H1 (cell line): Measurements from ENCODE around the gene FITM1. TPM values are rescaled to one million over a fixed set of nuclear protein-coding genes. Genes with fewer than 3 reads are reported as not detected.

Experiments
- CTCF ChIA-PET: fragments of 300-600 bp; sonication (Branson Sonifier 250); formaldehyde crosslinking; loops from one replicate; lab custom pipeline; 2021; ENCODE audit not compliant: partially characterized antibody; lab: Charles Lee
- POLR2A ChIA-PET: fragments of 300-600 bp; sonication (Branson Sonifier 250); formaldehyde crosslinking; loops from one replicate; lab custom pipeline; 2021; ENCODE audit warnings: inconsistent platforms; ENCODE audit not compliant: partially characterized antibody; lab: Charles Lee
- DNase-seq, 2 experiments: peaks; one replicate each; pipeline versions ENCODE4 v3.0.0 to v3.0.0-alpha.2; 2010 to 2022; ENCODE audit warnings: low spot score in 2 of 2, low read depth in 1 of 2, mixed read lengths in 1 of 2
- FAIRE-seq: peaks from 2 replicates; lab custom pipeline; 2011; peaks lifted over from hg19 to GRCh38; lab: Jason Lieb, UNC
- H2AFZ ChIP-seq: 2 replicates; pipeline ENCODE4 v1.8.1; 2012; ENCODE audit warnings: low read length, inconsistent platforms
- H2AK5ac ChIP-seq: 2 replicates; pipeline ENCODE4 v1.6.1; 2013; ENCODE audit warnings: low read depth, low read length
- H2BK120ac ChIP-seq: replicated peaks from 2 replicates; pipeline ENCODE3; 2013; ENCODE audit warnings: low read depth, low read length, inconsistent platforms
- H2BK12ac ChIP-seq: 2 replicates; pipeline ENCODE4 v1.6.1; 2013; ENCODE audit warnings: low read depth, low read length
- H2BK15ac ChIP-seq: 2 replicates; pipeline ENCODE4 v1.6.1; 2013; ENCODE audit warnings: low read length
- H2BK20ac ChIP-seq: 2 replicates; pipeline ENCODE4 v1.6.1; 2013; ENCODE audit warnings: low read length
- H2BK5ac ChIP-seq: 2 replicates; pipeline ENCODE4 v1.6.1; 2013; ENCODE audit warnings: low read depth, low read length
- H3K14ac ChIP-seq: 2 replicates; pipeline ENCODE4 v1.6.1; 2013; ENCODE audit warnings: inconsistent platforms; ENCODE audit not compliant: insufficient read length
- H3K18ac ChIP-seq: 2 replicates; pipeline ENCODE4 v1.6.1; 2013; ENCODE audit warnings: low read length; ENCODE audit errors: extremely low read depth
- H3K23ac ChIP-seq: 2 replicates; pipeline ENCODE4 v1.6.1; 2013; ENCODE audit warnings: inconsistent platforms; ENCODE audit not compliant: insufficient read length
- H3K23me2 ChIP-seq: 2 replicates; pipeline ENCODE4 v1.6.1; 2013; ENCODE audit warnings: low read depth, low read length
- H3K27ac ChIP-seq: 2 replicates; pipeline ENCODE4 v1.6.1; 2011; ENCODE audit warnings: low read depth, low read length, inconsistent platforms
- H3K27me3 ChIP-seq, 4 experiments: replicated peaks in 1 of 4; 1 replicate in 1 of 4; 2 replicates in 3 of 4; pipeline versions ENCODE4 v1.6.1 to v1.8.1; 2011 to 2013; ENCODE audit warnings: low read length in 3 of 4, mild to moderate bottlenecking in 3 of 4, inconsistent platforms in 2 of 4, mixed read lengths in 2 of 4, moderate library complexity in 1 of 4; ENCODE audit not compliant: control insufficient read depth in 3 of 4, insufficient read depth in 3 of 4; ENCODE audit errors: extremely low read depth in 1 of 4
- H3K36me3 ChIP-seq, 4 experiments: 2 replicates each; pipeline versions ENCODE4 v1.6.1 to v1.8.1; 2011 to 2013; ENCODE audit warnings: mild to moderate bottlenecking in 4 of 4, low read length in 3 of 4, moderate library complexity in 2 of 4, control low read depth in 1 of 4, inconsistent platforms in 1 of 4; ENCODE audit not compliant: insufficient read depth in 4 of 4, control insufficient read depth in 2 of 4
- H3K4ac ChIP-seq: replicated peaks from 2 replicates; pipeline ENCODE3; 2013; ENCODE audit warnings: low read length, low read depth, mixed read lengths, inconsistent platforms; ENCODE audit not compliant: insufficient read length
- H3K4me1 ChIP-seq, 4 experiments: replicated peaks in 1 of 4; 1 replicate in 1 of 4; 2 replicates in 3 of 4; pipeline versions ENCODE4 v1.6.1 to v1.8.1; 2011 to 2013; ENCODE audit warnings: low read length in 3 of 4, inconsistent platforms in 2 of 4, mixed read lengths in 1 of 4; ENCODE audit not compliant: insufficient read depth in 4 of 4, control insufficient read depth in 3 of 4
- H3K4me2 ChIP-seq, 2 experiments: 2 replicates each; pipeline versions ENCODE4 v1.6.1 to v1.8.1; 2011 to 2013; ENCODE audit warnings: low read depth in 2 of 2, low read length in 2 of 2, control low read depth in 1 of 2, inconsistent platforms in 1 of 2, mild to moderate bottlenecking in 1 of 2; ENCODE audit not compliant: insufficient read depth in 1 of 2
- H3K4me3 ChIP-seq, 4 experiments: fragments of 200-600, 300-600 bp in 1 of 4; sonication (generic), shearing (Covaris generic), sonication (Bioruptor Twin) in 1 of 4; 2 replicates each; pipeline versions ENCODE4 v1.5.1 to v1.8.1; 2011 to 2016; ENCODE audit warnings: low read length in 4 of 4, low read depth in 3 of 4, control low read depth in 2 of 4, inconsistent platforms in 2 of 4, mild to moderate bottlenecking in 2 of 4, mixed read lengths in 1 of 4, moderate library complexity in 1 of 4; ENCODE audit not compliant: insufficient read depth in 2 of 4; ENCODE audit errors: extremely low read depth in 1 of 4
- H3K56ac ChIP-seq: replicated peaks from 2 replicates; pipeline ENCODE3; 2013; ENCODE audit warnings: low read depth, mild to moderate bottlenecking, mixed read lengths, low read length, inconsistent platforms; ENCODE audit not compliant: insufficient read length
- H3K79me1 ChIP-seq: 2 replicates; pipeline ENCODE4 v1.6.1; 2013; ENCODE audit warnings: low read depth, low read length, control low read depth
- H3K79me2 ChIP-seq, 2 experiments: 2 replicates each; pipeline versions ENCODE4 v1.6.1 to v1.8.1; 2012 to 2013; ENCODE audit warnings: low read length in 2 of 2, mild to moderate bottlenecking in 2 of 2, inconsistent platforms in 1 of 2; ENCODE audit not compliant: insufficient read depth in 2 of 2, control insufficient read depth in 1 of 2
- H3K9ac ChIP-seq, 4 experiments: replicated peaks in 1 of 4; 1 replicate in 1 of 4; 2 replicates in 3 of 4; pipeline versions ENCODE4 v1.6.1 to v1.8.1; 2011 to 2013; ENCODE audit warnings: low read depth in 3 of 4, low read length in 3 of 4, control low read depth in 2 of 4, mild to moderate bottlenecking in 2 of 4, moderate library complexity in 2 of 4, inconsistent platforms in 1 of 4; ENCODE audit errors: extremely low read depth in 1 of 4
- H3K9me3 ChIP-seq, 2 experiments: 2 replicates each; pipeline versions ENCODE4 v1.6.1 to v1.8.1; 2012 to 2013; ENCODE audit warnings: mild to moderate bottlenecking in 2 of 2, moderate library complexity in 2 of 2, control low read depth in 1 of 2, inconsistent platforms in 1 of 2, low read depth in 1 of 2, low read length in 1 of 2, mixed read lengths in 1 of 2; ENCODE audit not compliant: insufficient read depth in 2 of 2
- H4K20me1 ChIP-seq, 2 experiments: replicated peaks in 1 of 2; 2 replicates each; pipeline versions ENCODE3 to v1.8.1; 2011 to 2013; ENCODE audit warnings: inconsistent platforms in 2 of 2, low read length in 2 of 2, mild to moderate bottlenecking in 1 of 2; ENCODE audit not compliant: insufficient read depth in 2 of 2, control insufficient read depth in 1 of 2
- H4K5ac ChIP-seq: 2 replicates; pipeline ENCODE4 v1.6.1; 2013; ENCODE audit warnings: low read length, low read depth, mixed read lengths, inconsistent platforms; ENCODE audit not compliant: insufficient read length
- H4K8ac ChIP-seq: 2 replicates; pipeline ENCODE4 v1.8.0; 2013; ENCODE audit warnings: mild to moderate bottlenecking, moderate library complexity, low read length, inconsistent platforms; ENCODE audit not compliant: insufficient read depth; ENCODE audit errors: extremely low read depth
- H4K91ac ChIP-seq: replicated peaks from 2 replicates; pipeline ENCODE3; 2013; ENCODE audit warnings: low read length, mixed read lengths, inconsistent platforms; ENCODE audit not compliant: insufficient read length
- E2F6 ChIP-seq: IDR thresholded peaks from 2 replicates; pipeline ENCODE4 v1.6.1; 2012; ENCODE audit warnings: inconsistent platforms
- WGBS, 2 experiments: shearing (Covaris generic) in 1 of 2; methylation state at CpG; one replicate each; pipeline versions ENCODE4 v1.1.6 to v1.1.7; 2013 to 2015; ENCODE audit warnings: low lambda C conversion rate in 2 of 2, mixed read lengths in 2 of 2, inconsistent platforms in 1 of 2, low coverage in 1 of 2, missing lambda C conversion rate in 1 of 2; ENCODE audit not compliant: insufficient replicate concordance in 2 of 2, insufficient coverage in 1 of 2, insufficient read length in 1 of 2; ENCODE audit errors: extremely low coverage in 1 of 2, missing lambda C conversion rate in 1 of 2; 5-methylcytosine and 5-hydroxymethylcytosine counted together
- polyA plus RNA-seq, 7 experiments: library from polyadenylated mRNA; depleted of rRNA in 3 of 7; stranded (reverse) in 5 of 7; unstranded in 2 of 7; fragments of >200 nt in 5 of 7; fragments of 200-250 nt in 2 of 7; gene quantifications; 1 replicate in 5 of 7; 2 replicates in 1 of 7; 4 replicates in 1 of 7; pipeline versions ENCODE4 v1.2.1 to v1.2.3, GENCODE V29; 2011 to 2013; ENCODE audit warnings: missing spikeins in 2 of 7, mixed read lengths in 2 of 7
- total RNA-seq: library from RNA; stranded (reverse); fragmentation: NEBNext Ultra II Directional; extraction: Animal tissue kit (Norgen Biotek cat#: 25700); gene quantifications from 2 replicates; pipeline ENCODE4 v1.2.1, GENCODE V29; 2021

The FITM1 gene
- total and polyA plus RNA-seq, 2 of the 8 experiments (the other 6 are each of a cell fraction or from before 2014, with no cell fraction given) = 0.53 to 0.76 TPM

DNA sequence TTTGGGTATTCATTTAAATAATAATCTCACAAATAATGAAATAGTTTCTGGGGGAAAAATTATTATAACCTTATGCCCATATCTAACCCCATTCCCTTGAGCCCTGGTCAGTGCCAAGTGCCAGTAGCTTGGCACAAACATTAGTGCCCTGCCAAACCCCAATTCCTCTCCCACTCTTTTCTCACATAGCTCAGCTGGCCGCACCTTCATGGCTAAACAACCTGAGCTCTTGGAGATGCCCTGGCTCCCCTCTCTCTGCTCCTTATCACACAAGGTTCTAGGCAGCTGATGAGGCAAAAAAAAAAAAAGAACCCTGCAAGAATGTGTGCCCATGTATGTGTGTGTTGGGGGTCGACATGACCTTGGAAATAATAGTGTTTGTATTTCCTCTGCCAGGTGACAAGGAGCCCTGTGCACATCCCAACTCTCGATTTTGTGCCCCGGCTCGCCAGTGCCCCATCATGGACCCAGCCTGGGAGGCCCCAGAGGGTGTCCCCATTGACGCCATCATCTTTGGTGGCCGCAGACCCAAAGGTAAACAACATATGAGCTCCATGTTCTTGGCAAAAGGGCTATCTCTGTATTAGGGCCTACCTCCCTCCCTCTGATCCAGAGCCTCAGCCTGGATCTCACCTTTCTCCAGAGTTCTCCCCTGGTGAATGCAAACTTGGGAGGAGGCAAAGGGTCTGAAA, 28.0 kb upstream of the FITM1 start:
- ChIA-PET CTCF (interaction anchor here (0.7 to 12.2 kb wide), 7 partner anchors 9 to 58 kb away, joined by 3 to 160 read pairs (median 6); partner anchors contain the start of genes IRF9 and PCK2), POLR2A (interaction anchor here (0.6 to 23.9 kb wide), 17 partner anchors 8 to 588 kb away, joined by 3 to 626 read pairs (median 8); partner anchors contain the start of genes CPNE6, DCAF11, EMC9 and IRF9)
- Histone ChIP-seq H4K8ac (peak overlapping the region; percentile 18; the same call in 1 of the 2 replicates), H3K56ac (no peak overlapping the region), H3K23ac (no peak overlapping the region), H2BK20ac (no peak overlapping the region), H3K4me2 (no peak overlapping the region), H3K27me3 (no peaks in the 10 kb centered on the region), H3K4me1 (no peaks in the 10 kb centered on the region), H4K20me1 (peaks cover 4 to 8% of the 10 kb centered on the region in 2 experiments), H2BK120ac (no peak overlapping the region), H3K14ac (no peak overlapping the region), H2BK5ac (no peak overlapping the region), H2AFZ (no peak overlapping the region), H3K4ac (no peak overlapping the region), H3K79me2 (no peaks in the 10 kb centered on the region), H3K36me3 (peaks cover 9 to 69% (median 47%) of the 10 kb centered on the region in 4 experiments; a peak in 7 of 8 replicates), H3K9me3 (peaks cover 7% of the 10 kb centered on the region in 2 experiments; a peak in 3 of 4 replicates), H2BK12ac (no peak overlapping the region), H4K91ac (no peak overlapping the region), H3K23me2 (no peaks in the 10 kb centered on the region), H2AK5ac (no peak overlapping the region), H3K79me1 (no peaks in the 10 kb centered on the region), H3K9ac (no peak overlapping the region), H3K27ac (no peak overlapping the region), H2BK15ac (no peak overlapping the region), H3K4me3 (no peak overlapping the region), H4K5ac (no peak overlapping the region), H3K18ac (no peak overlapping the region)
- DNase-seq (no peak), FAIRE-seq (no peak)
- 98% methylated on average over 7 of the region's 7 CpGs; no CpG with 5 or more reads in 1 of the 2 experiments for WGBS, 2 experiments
- TF ChIP-seq E2F6 = no peak
